MG63 (cell line): ENCODE measurements around the gene MVB12A. TPM values are rescaled to one million over a fixed set of nuclear protein-coding genes. Genes with fewer than 3 reads are reported as not detected.

ENCODE experiments used
- DNase-seq: peaks from one replicate; pipeline ENCODE4 v3.0.0-alpha.2; 2020
- H3K27me3 ChIP-seq: fragments of 250-450 bp; sonication (Bioruptor Pico); 2 replicates; pipeline ENCODE4 v1.5.1; 2020; ENCODE audit warnings: mild to moderate bottlenecking, moderate library complexity
- H3K36me3 ChIP-seq: fragments of 250-450 bp; sonication (Bioruptor Pico); 2 replicates; pipeline ENCODE4 v1.5.1; 2020; ENCODE audit warnings: mild to moderate bottlenecking, moderate library complexity
- H3K4me3 ChIP-seq: fragments of 250-450 bp; sonication (Bioruptor Pico); 2 replicates; pipeline ENCODE4 v1.5.1; 2020; ENCODE audit warnings: mild to moderate bottlenecking, moderate library complexity
- H3K9me3 ChIP-seq: fragments of 250-450 bp; sonication (Bioruptor Pico); 2 replicates; pipeline ENCODE4 v1.5.1; 2020; ENCODE audit warnings: mild to moderate bottlenecking, moderate library complexity
- total RNA-seq: library from RNA; depleted of rRNA; stranded (reverse); fragments of >200 nt; shearing (Covaris generic); gene quantifications from 2 replicates; pipeline ENCODE4 v1.2.3, GENCODE V29; 2014; ENCODE audit warnings: low replicate concordance

Gene MVB12A
- total RNA-seq, 1 experiment from 2014 or later: 78.4 TPM

GRCh38 chr19:17398902-17399527, 20.8 kb upstream of the MVB12A start:
- no peaks in the 10 kb centered on the region for H3K9me3 ChIP-seq
- H3K4me3 ChIP-seq: no peak overlapping the region
- no peak for DNase-seq
- no peaks in the 10 kb centered on the region for H3K27me3 ChIP-seq
- peaks cover 57% of the 10 kb centered on the region for H3K36me3 ChIP-seq

GRCh38 chr19:17401628-17402027, 18.2 kb upstream of the MVB12A start:
- H3K36me3 ChIP-seq: peaks cover 62% of the 10 kb centered on the region
- DNase-seq: no peak

GRCh38 chr19:17402982-17403855, 16.6 kb upstream of the MVB12A start:
- Histone ChIP-seq H3K27me3 (no peaks in the 10 kb centered on the region), H3K4me3 (no peak overlapping the region; the same call in 1 of the 2 replicates), H3K36me3 (peaks cover 50% of the 10 kb centered on the region), H3K9me3 (no peaks in the 10 kb centered on the region)
- DNase-seq: no peak

More at GRCh38 chr19:17401628-17402027, 18.2 kb upstream of the MVB12A start:
- H3K27me3 ChIP-seq: no peaks in the 10 kb centered on the region
- H3K9me3 ChIP-seq: no peaks in the 10 kb centered on the region
- H3K4me3 ChIP-seq: no peak overlapping the region

GRCh38 chr19:17404015-17404414, 15.8 kb upstream of the MVB12A start:
- peak overlapping the region; percentile 66 for H3K4me3 ChIP-seq
- H3K36me3 ChIP-seq: peaks cover 48% of the 10 kb centered on the region
- no peaks in the 10 kb centered on the region for H3K9me3 ChIP-seq
- no peak for DNase-seq
- H3K27me3 ChIP-seq: no peaks in the 10 kb centered on the region

- H3K9me3 ChIP-seq: no peaks in the 10 kb centered on the region
- peaks cover 44% of the 10 kb centered on the region for H3K36me3 ChIP-seq
- H3K27me3 ChIP-seq: no peaks in the 10 kb centered on the region
- no peak for DNase-seq
- peak overlapping the region; percentile 66 for H3K4me3 ChIP-seq
These were observed 15.1 kb upstream of the MVB12A start for GRCh38 chr19:17404621-17405249.

GRCh38 chr19:17405250-17406045, 14.4 kb upstream of the MVB12A start, which contains the start of gene BST2:
Gene BST2 (minus strand): TSS chr19:17405630. CDS start chr19:17405575, 55 bp downstream.
- Histone ChIP-seq H3K27me3 (no peaks in the 10 kb centered on the region), H3K4me3 (peak within 1 kb of the TSS; percentile 66), H3K36me3 (peaks cover 36% of the 10 kb centered on the region), H3K9me3 (no peaks in the 10 kb centered on the region)
- DNase-seq: peak; percentile 85

- H3K4me3 ChIP-seq: peak overlapping the region; percentile 66
- no peaks in the 10 kb centered on the region for H3K27me3 ChIP-seq
- peak; percentile 38 for DNase-seq
- peaks cover 30% of the 10 kb centered on the region for H3K36me3 ChIP-seq
- H3K9me3 ChIP-seq: no peaks in the 10 kb centered on the region
These were observed 13.6 kb upstream of the MVB12A start for GRCh38 chr19:17406046-17406886.

- Histone ChIP-seq H3K9me3 (no peaks in the 10 kb centered on the region), H3K27me3 (no peaks in the 10 kb centered on the region), H3K36me3 (peaks cover 28% of the 10 kb centered on the region), H3K4me3 (peak overlapping the region; percentile 66)
- no peak for DNase-seq
These were observed 13.0 kb upstream of the MVB12A start for GRCh38 chr19:17406887-17407196.

- no peak for DNase-seq
These were observed 9.9 kb upstream of the MVB12A start for GRCh38 chr19:17409990-17410389.

GRCh38 chr19:17411801-17412200, 8.0 kb upstream of the MVB12A start:
- no peak overlapping the region for H3K4me3 ChIP-seq
- peaks cover 20% of the 10 kb centered on the region for H3K36me3 ChIP-seq
- no peaks in the 10 kb centered on the region for H3K27me3 ChIP-seq
- no peak for DNase-seq
- no peaks in the 10 kb centered on the region for H3K9me3 ChIP-seq

More at GRCh38 chr19:17409990-17410389, 9.9 kb upstream of the MVB12A start:
- Histone ChIP-seq H3K27me3 (no peaks in the 10 kb centered on the region), H3K9me3 (no peaks in the 10 kb centered on the region), H3K36me3 (peaks cover 20% of the 10 kb centered on the region), H3K4me3 (no peak overlapping the region)

- Histone ChIP-seq H3K27me3 (no peaks in the 10 kb centered on the region), H3K4me3 (no peak overlapping the region), H3K36me3 (peaks cover 20% of the 10 kb centered on the region), H3K9me3 (no peaks in the 10 kb centered on the region)
- no peak for DNase-seq
These were observed 5.8 kb upstream of the MVB12A start for GRCh38 chr19:17414097-17414496.

- Histone ChIP-seq H3K27me3 (no peaks in the 10 kb centered on the region), H3K36me3 (peaks cover 20% of the 10 kb centered on the region), H3K9me3 (no peaks in the 10 kb centered on the region), H3K4me3 (no peak overlapping the region)
- DNase-seq: no peak
These were observed 4.7 kb upstream of the MVB12A start for GRCh38 chr19:17415121-17415520.

GRCh38 chr19:17418710-17419109, 1.1 kb upstream of the MVB12A start:
- Histone ChIP-seq H3K4me3 (peak overlapping the region; percentile 73), H3K36me3 (peaks cover 22% of the 10 kb centered on the region), H3K27me3 (no peaks in the 10 kb centered on the region), H3K9me3 (no peaks in the 10 kb centered on the region)
- DNase-seq: no peak

- no peak for DNase-seq
- Histone ChIP-seq H3K27me3 (no peaks in the 10 kb centered on the region), H3K36me3 (peaks cover 20% of the 10 kb centered on the region), H3K4me3 (peak overlapping the region; percentile 73), H3K9me3 (no peaks in the 10 kb centered on the region)
These were observed 660 bp upstream of the MVB12A start for GRCh38 chr19:17419154-17419620.

- Histone ChIP-seq H3K36me3 (peaks cover 14% of the 10 kb centered on the region), H3K9me3 (no peaks in the 10 kb centered on the region), H3K4me3 (peak overlapping the region; percentile 73), H3K27me3 (no peaks in the 10 kb centered on the region)
- DNase-seq: peak; percentile 71
These were observed 653 bp downstream of the MVB12A start for GRCh38 chr19:17420475-17420924.

GRCh38 chr19:17421942-17422341, 2.1 kb downstream of the MVB12A start:
- H3K9me3 ChIP-seq: no peaks in the 10 kb centered on the region
- no peaks in the 10 kb centered on the region for H3K27me3 ChIP-seq
- H3K4me3 ChIP-seq: no peak overlapping the region
- DNase-seq: no peak
- H3K36me3 ChIP-seq: peaks cover 14% of the 10 kb centered on the region
